Measurements from ENCODE around the gene POLD1. TPM values are rescaled to one million over a fixed set of nuclear protein-coding genes. Genes with fewer than 3 reads are reported as not detected.

POLD1 gene
- polyA plus RNA-seq, 1 of the 3 experiments (the other 2 are of a cell fraction), result 33.6 TPM

DNA sequence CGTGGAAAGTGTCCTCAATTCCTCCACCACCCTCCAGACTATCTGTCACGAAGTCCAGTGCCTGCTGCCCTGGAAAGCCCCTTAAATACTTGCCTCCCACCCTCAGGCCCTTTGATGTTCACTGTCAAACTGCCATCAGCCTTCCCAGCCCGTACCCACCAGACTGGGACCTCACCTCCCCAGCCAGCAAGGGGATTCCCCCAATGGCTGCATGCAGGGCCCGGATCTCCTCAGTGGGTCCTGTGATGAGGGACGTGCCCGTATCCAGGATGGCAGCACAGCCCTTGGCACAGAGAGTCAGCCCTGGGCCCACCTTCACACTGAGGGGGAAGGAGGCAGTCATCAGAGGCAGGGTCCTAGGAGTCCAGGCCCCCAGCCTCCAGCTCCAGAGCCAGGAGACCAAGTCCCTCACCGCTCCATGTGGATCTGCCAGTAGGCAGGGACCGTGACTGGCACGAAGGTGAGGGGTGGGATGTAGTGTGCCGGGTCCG is 24.8 kb upstream of the POLD1 start:
- H3K9me3 ChIP-seq, result no peaks in the 10 kb centered on the region
- POLR2A ChIA-PET, result no interaction called here
- H3K27me3 ChIP-seq (ENCODE audit: insufficient read depth), result no peaks in the 10 kb centered on the region
- H3K27ac ChIP-seq (ENCODE audit: low read depth in 2 of 2, low read length in 1 of 2), result no peak overlapping the region
- no peak for DNase-seq
- no peaks in the 10 kb centered on the region for H3K36me3 ChIP-seq (replicated peaks in 1 of 2; ENCODE audit: control insufficient read depth in 1 of 2, insufficient read depth in 2 of 2, low read length in 1 of 2)
- no peak for TF ChIP-seq TCF12 (IDR thresholded peaks at IDR 0.05)
- TF ChIP-seq, protein P1, sequence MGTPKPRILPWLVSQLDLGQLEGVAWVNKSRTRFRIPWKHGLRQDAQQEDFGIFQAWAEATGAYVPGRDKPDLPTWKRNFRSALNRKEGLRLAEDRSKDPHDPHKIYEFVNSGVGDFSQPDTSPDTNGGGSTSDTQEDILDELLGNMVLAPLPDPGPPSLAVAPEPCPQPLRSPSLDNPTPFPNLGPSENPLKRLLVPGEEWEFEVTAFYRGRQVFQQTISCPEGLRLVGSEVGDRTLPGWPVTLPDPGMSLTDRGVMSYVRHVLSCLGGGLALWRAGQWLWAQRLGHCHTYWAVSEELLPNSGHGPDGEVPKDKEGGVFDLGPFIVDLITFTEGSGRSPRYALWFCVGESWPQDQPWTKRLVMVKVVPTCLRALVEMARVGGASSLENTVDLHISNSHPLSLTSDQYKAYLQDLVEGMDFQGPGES (IDR thresholded peaks at IDR 0.05; ENCODE audit: low read depth, low read length), result no peak
- TF ChIP-seq ZBTB33 (IDR thresholded peaks at IDR 0.05; ENCODE audit: borderline replicate concordance, low read depth), result no peak
- TF ChIP-seq MEF2A (IDR thresholded peaks at IDR 0.05; ENCODE audit: borderline replicate concordance, low read depth), result no peak
- TF ChIP-seq CTCF (IDR thresholded peaks at IDR 0.05), result no peak
- H2AFZ ChIP-seq (ENCODE audit: low read depth), result no peak overlapping the region
- no peaks in the 10 kb centered on the region for H4K20me1 ChIP-seq (ENCODE audit: insufficient read depth)
- no peaks in the 10 kb centered on the region for H3F3A ChIP-seq (replicated peaks; ENCODE audit: insufficient read depth)
- no peak overlapping the region for H3K9ac ChIP-seq
- no peak overlapping the region for H3K4me3 ChIP-seq (ENCODE audit: low read depth in 2 of 2, low read length in 1 of 2)
- no peak overlapping the region for H3K4me2 ChIP-seq
- H3K79me2 ChIP-seq (ENCODE audit: insufficient read depth), result no peaks in the 10 kb centered on the region
- H3K9me2 ChIP-seq, result no peaks in the 10 kb centered on the region
- CTCF ChIA-PET, result interaction anchor here (0.8 to 5.1 kb wide), 4 partner anchors 9 to 107 kb away, joined by 3 to 27 read pairs (median 4); no protein-coding TSS in a partner anchor
- WGBS (ENCODE audit: low lambda C conversion rate), result 83% methylated on average over 10 of the region's 11 CpGs
- peaks cover 0 to 4% of the 10 kb centered on the region in 2 experiments; a peak in 1 of 4 replicates for H3K4me1 ChIP-seq (ENCODE audit: control insufficient read depth in 1 of 2, insufficient read depth in 2 of 2, low read depth in 1 of 2, low read length in 1 of 2)

DNA sequence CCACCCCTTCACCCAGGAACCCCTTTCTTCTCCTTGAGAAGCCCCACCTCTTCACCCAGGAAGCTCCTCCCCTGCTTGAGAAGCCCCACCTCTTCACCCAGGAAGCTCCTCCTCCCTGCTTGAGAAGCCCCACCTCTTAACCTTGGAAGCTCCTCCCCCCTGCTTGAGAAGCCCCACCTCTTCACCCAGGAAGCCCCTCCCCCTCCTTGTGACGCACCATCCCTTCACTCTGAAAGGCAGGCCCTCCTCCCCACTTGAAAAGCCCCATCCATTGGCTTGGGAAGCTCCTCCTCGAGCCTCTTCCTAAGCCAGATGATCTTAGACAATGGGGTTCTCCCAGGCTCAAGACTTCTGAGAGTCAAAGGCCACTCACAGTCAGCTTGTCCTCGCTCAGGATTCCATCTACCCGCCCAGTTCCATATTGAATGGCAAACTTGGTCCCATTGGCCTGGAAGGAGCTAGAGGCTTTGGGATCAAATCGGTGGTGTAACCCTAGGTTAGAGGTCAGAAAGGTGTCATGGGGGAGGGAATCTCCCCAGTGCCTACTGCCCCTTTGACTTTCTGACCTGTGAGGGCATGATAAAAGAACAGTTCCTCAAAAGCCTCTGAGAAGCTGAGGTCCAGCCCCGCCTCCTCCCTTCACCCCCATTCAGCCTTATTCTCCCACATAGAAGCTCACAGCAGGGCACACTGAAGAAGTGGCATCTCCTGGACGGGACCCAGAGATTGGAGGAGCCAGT is 22.7 kb upstream of the POLD1 start:
- H3K27me3 ChIP-seq (ENCODE audit: insufficient read depth), result no peaks in the 10 kb centered on the region
- peaks cover 0 to 4% of the 10 kb centered on the region in 2 experiments; a peak in 1 of 4 replicates for H3K4me1 ChIP-seq (ENCODE audit: control insufficient read depth in 1 of 2, insufficient read depth in 2 of 2, low read depth in 1 of 2, low read length in 1 of 2)
- no peak overlapping the region for H3K27ac ChIP-seq (ENCODE audit: low read depth in 2 of 2, low read length in 1 of 2)
- H2AFZ ChIP-seq (ENCODE audit: low read depth), result no peak overlapping the region
- POLR2A ChIA-PET, result no interaction called here
- no peaks in the 10 kb centered on the region for H3F3A ChIP-seq (replicated peaks; ENCODE audit: insufficient read depth)
- TF ChIP-seq EZH2phosphoT487 (IDR thresholded peaks at IDR 0.05; ENCODE audit: borderline replicate concordance, low read depth), result no peak
- H3K36me3 ChIP-seq (replicated peaks in 1 of 2; ENCODE audit: control insufficient read depth in 1 of 2, insufficient read depth in 2 of 2, low read length in 1 of 2), result no peaks in the 10 kb centered on the region
- H3K4me3 ChIP-seq (ENCODE audit: low read depth in 2 of 2, low read length in 1 of 2), result no peak overlapping the region
- H3K9me3 ChIP-seq, result no peaks in the 10 kb centered on the region
- H3K9ac ChIP-seq, result no peak overlapping the region
- no peaks in the 10 kb centered on the region for H3K9me2 ChIP-seq
- H3K4me2 ChIP-seq, result no peak overlapping the region
- 89% methylated on average over 6 of the region's 7 CpGs for WGBS (ENCODE audit: low lambda C conversion rate)
- no peak for DNase-seq
- H3K79me2 ChIP-seq (ENCODE audit: insufficient read depth), result no peaks in the 10 kb centered on the region
- no peaks in the 10 kb centered on the region for H4K20me1 ChIP-seq (ENCODE audit: insufficient read depth)
- CTCF ChIA-PET, result interaction anchor here (1.0 to 1.9 kb wide), 2 partner anchors 99 to 101 kb away, joined by 3 to 5 read pairs; no protein-coding TSS in a partner anchor

Data from SK-N-SH (cell line).